ENCODE data around the gene MBD3L5. TPM values are rescaled to one million over a fixed set of nuclear protein-coding genes. Genes with fewer than 3 reads are reported as not detected.
"Not testable (repeated sequence)": the region's sequence is repeated elsewhere in the genome, so short reads cannot be mapped to it uniquely, and the experiment has no call there.

MBD3L5 gene
- total RNA-seq, 1 donor from 2014 or later, result not detected

GRCh38 chr19:7049021-7049420, 18.6 kb downstream of the MBD3L5 start, which contains the start of gene MBD3L2:
TSS of gene MBD3L2 (plus strand) at chr19:7049321. CDS start at chr19:7049374, 53 bp downstream.
- DNase-seq (ENCODE audit: low read depth); H3K36me3 ChIP-seq (ENCODE audit: control insufficient read depth, insufficient read depth, low read length); H3K27me3 ChIP-seq (ENCODE audit: control insufficient read depth, insufficient read depth, low read length); H3K4me3 ChIP-seq (ENCODE audit: low read depth, low read length); FAIRE-seq: not testable (repeated sequence)

GRCh38 chr19:7051421-7051820, 21.0 kb downstream of the MBD3L5 start:
- FAIRE-seq; H3K27me3 ChIP-seq (ENCODE audit: control insufficient read depth, insufficient read depth, low read length); H3K4me3 ChIP-seq (ENCODE audit: low read depth, low read length); DNase-seq (ENCODE audit: low read depth); H3K36me3 ChIP-seq (ENCODE audit: control insufficient read depth, insufficient read depth, low read length): not testable (repeated sequence)

- H3K36me3 ChIP-seq (ENCODE audit: control insufficient read depth, insufficient read depth, low read length); H3K4me3 ChIP-seq (ENCODE audit: low read depth, low read length); H3K27me3 ChIP-seq (ENCODE audit: control insufficient read depth, insufficient read depth, low read length); DNase-seq (ENCODE audit: low read depth); FAIRE-seq: not testable (repeated sequence)
These were observed 22.5 kb downstream of the MBD3L5 start for GRCh38 chr19:7052896-7053295.

- H3K36me3 ChIP-seq (ENCODE audit: control insufficient read depth, insufficient read depth, low read length); FAIRE-seq: not testable (repeated sequence)
These were observed 24.4 kb downstream of the MBD3L5 start for GRCh38 chr19:7054635-7055368.

GRCh38 chr19:7055679-7056078, 25.3 kb downstream of the MBD3L5 start:
- not testable (repeated sequence) for H3K4me3 ChIP-seq (ENCODE audit: low read depth, low read length); H3K27me3 ChIP-seq (ENCODE audit: control insufficient read depth, insufficient read depth, low read length); DNase-seq (ENCODE audit: low read depth); H3K36me3 ChIP-seq (ENCODE audit: control insufficient read depth, insufficient read depth, low read length); FAIRE-seq

More at GRCh38 chr19:7054635-7055368, 24.4 kb downstream of the MBD3L5 start:
- not testable (repeated sequence) for H3K4me3 ChIP-seq (ENCODE audit: low read depth, low read length); H3K27me3 ChIP-seq (ENCODE audit: control insufficient read depth, insufficient read depth, low read length); DNase-seq (ENCODE audit: low read depth)

- not testable (repeated sequence) for DNase-seq (ENCODE audit: low read depth); H3K4me3 ChIP-seq (ENCODE audit: low read depth, low read length); FAIRE-seq; H3K36me3 ChIP-seq (ENCODE audit: control insufficient read depth, insufficient read depth, low read length); H3K27me3 ChIP-seq (ENCODE audit: control insufficient read depth, insufficient read depth, low read length)
These were observed 26.0 kb downstream of the MBD3L5 start for GRCh38 chr19:7056371-7056770.

- not testable (repeated sequence) for H3K36me3 ChIP-seq (ENCODE audit: control insufficient read depth, insufficient read depth, low read length); DNase-seq (ENCODE audit: low read depth); H3K4me3 ChIP-seq (ENCODE audit: low read depth, low read length); FAIRE-seq; H3K27me3 ChIP-seq (ENCODE audit: control insufficient read depth, insufficient read depth, low read length)
These were observed 28.2 kb downstream of the MBD3L5 start, which contains the start of gene MBD3L3 for GRCh38 chr19:7058576-7058975. TSS of gene MBD3L3 (minus strand) at chr19:7058676. CDS start at chr19:7058605, 71 bp downstream.

- not testable (repeated sequence) for H3K27me3 ChIP-seq (ENCODE audit: control insufficient read depth, insufficient read depth, low read length); DNase-seq (ENCODE audit: low read depth); H3K36me3 ChIP-seq (ENCODE audit: control insufficient read depth, insufficient read depth, low read length); H3K4me3 ChIP-seq (ENCODE audit: low read depth, low read length); FAIRE-seq
These were observed 29.6 kb downstream of the MBD3L5 start for GRCh38 chr19:7059977-7060376.

- Histone ChIP-seq H3K27me3 (ENCODE audit: control insufficient read depth, insufficient read depth, low read length) (no peaks in the 10 kb centered on the region), H3K4me3 (ENCODE audit: low read depth, low read length) (no peak overlapping the region), H3K36me3 (ENCODE audit: control insufficient read depth, insufficient read depth, low read length) (no peaks in the 10 kb centered on the region)
- FAIRE-seq (no peak), DNase-seq (ENCODE audit: low read depth) (no peak)
- TF ChIP-seq CTCF (IDR thresholded peaks at IDR 0.05; ENCODE audit: insufficient read depth, low read length, severe bottlenecking), result no peak
These were observed 33.0 kb downstream of the MBD3L5 start for GRCh38 chr19:7063339-7063738.

GRCh38 chr19:7063764-7064418, 33.5 kb downstream of the MBD3L5 start:
- Histone ChIP-seq H3K27me3 (ENCODE audit: control insufficient read depth, insufficient read depth, low read length) (no peaks in the 10 kb centered on the region), H3K36me3 (ENCODE audit: control insufficient read depth, insufficient read depth, low read length) (no peaks in the 10 kb centered on the region), H3K4me3 (ENCODE audit: low read depth, low read length) (no peak overlapping the region)
- no peak for DNase-seq (ENCODE audit: low read depth)
- no peak for TF ChIP-seq CTCF (IDR thresholded peaks at IDR 0.05; ENCODE audit: insufficient read depth, low read length, severe bottlenecking)
- FAIRE-seq, result no peak
